SU-DHL-6 (cell line): ENCODE results near the gene CABP4.

Experiments
- CTCF ChIP-seq: fragments of 200-600 bp; sonication (generic); IDR thresholded peaks from one replicate; pipeline ENCODE4 v1.5.1; 2017; ENCODE audit warnings: antibody characterized with exemption, mild to moderate bottlenecking, low read length, moderate library complexity; ENCODE audit not compliant: insufficient read depth, poor library complexity, severe bottlenecking
- EZH2phosphoT487 ChIP-seq: fragments of 200-600 bp; sonication (generic), shearing (Covaris generic); conservative IDR thresholded peaks from 2 replicates; pipeline ENCODE4 v1.6.1; 2018; ENCODE audit warnings: mild to moderate bottlenecking, antibody characterized with exemption, low read length, moderate library complexity, mixed read lengths

GRCh38 chr11:67455054-67455453, at the start of gene CABP4:
- TF ChIP-seq CTCF (no peak), EZH2phosphoT487 (no peak)
